HL-60 (cell line): ENCODE measurements around the gene ATG2B.

Experiments
- DNase-seq, 2 experiments: peaks; one replicate each; pipeline ENCODE4 v3.0.0-alpha.2; 2010 to 2020; ENCODE audit warnings: low read depth in 1 of 2, low spot score in 1 of 2
- H3K27ac ChIP-seq: fragments of 250-450 bp; sonication (Bioruptor Pico); replicated peaks from 2 replicates; pipeline ENCODE4 v1.5.1; 2020; ENCODE audit warnings: mild to moderate bottlenecking, moderate library complexity
- H3K27me3 ChIP-seq: fragments of 250-450 bp; sonication (Bioruptor Pico); 2 replicates; pipeline ENCODE4 v1.5.1; 2021; ENCODE audit warnings: mild to moderate bottlenecking, moderate library complexity; ENCODE audit not compliant: insufficient read depth, poor library complexity, severe bottlenecking
- H3K4me3 ChIP-seq: replicated peaks from 2 replicates; pipeline ENCODE4 v1.5.1; 2011; ENCODE audit warnings: mild to moderate bottlenecking, control low read depth, low read length; ENCODE audit not compliant: insufficient read depth
- GABPA ChIP-seq: IDR thresholded peaks from 2 replicates; pipeline ENCODE4 v1.6.1; 2012; ENCODE audit warnings: low read depth
- POLR2AphosphoS5 ChIP-seq: IDR thresholded peaks from 2 replicates; pipeline ENCODE4 v1.6.1; 2012; ENCODE audit warnings: low read depth
- SPI1 ChIP-seq: IDR thresholded peaks from 2 replicates; pipeline ENCODE4 v1.6.1; 2012; ENCODE audit warnings: low read depth, mild to moderate bottlenecking, borderline replicate concordance
- TF ChIP-seq, protein P1 (sequence below): IDR thresholded peaks from 2 replicates; pipeline ENCODE4 v1.6.1; 2012; ENCODE audit warnings: low read depth; ENCODE audit not compliant: insufficient replicate concordance
- TF ChIP-seq, protein P2 (sequence below): IDR thresholded peaks from one replicate; pipeline ENCODE4 v1.5.1; 2011; ENCODE audit warnings: low read length, control low read depth, inconsistent platforms; ENCODE audit not compliant: insufficient read depth

ATG2B gene

DNA sequence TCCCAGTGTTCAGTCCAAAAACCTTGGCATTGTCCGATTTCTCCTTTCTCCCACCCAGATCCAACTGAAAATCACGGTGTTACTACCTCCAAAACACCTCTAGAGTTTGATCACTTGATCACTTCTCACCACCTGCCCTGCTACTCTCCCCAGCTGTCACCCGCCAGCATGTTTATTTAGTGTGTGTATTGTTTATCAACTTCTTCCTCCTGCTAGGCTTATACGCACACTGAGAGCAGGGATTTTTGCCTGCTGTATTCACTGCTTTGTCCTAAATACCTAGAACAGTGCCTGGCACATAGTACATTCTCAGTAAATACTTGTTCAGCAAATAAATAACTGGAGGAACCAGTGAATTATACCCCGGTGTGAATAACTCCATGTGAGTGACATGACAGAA is 102.1 kb downstream of the ATG2B start:
- Histone ChIP-seq H3K27ac (no peak overlapping the region), H3K4me3 (no peak overlapping the region), H3K27me3 (peaks cover 5% of the 10 kb centered on the region)
- TF ChIP-seq, protein P1, sequence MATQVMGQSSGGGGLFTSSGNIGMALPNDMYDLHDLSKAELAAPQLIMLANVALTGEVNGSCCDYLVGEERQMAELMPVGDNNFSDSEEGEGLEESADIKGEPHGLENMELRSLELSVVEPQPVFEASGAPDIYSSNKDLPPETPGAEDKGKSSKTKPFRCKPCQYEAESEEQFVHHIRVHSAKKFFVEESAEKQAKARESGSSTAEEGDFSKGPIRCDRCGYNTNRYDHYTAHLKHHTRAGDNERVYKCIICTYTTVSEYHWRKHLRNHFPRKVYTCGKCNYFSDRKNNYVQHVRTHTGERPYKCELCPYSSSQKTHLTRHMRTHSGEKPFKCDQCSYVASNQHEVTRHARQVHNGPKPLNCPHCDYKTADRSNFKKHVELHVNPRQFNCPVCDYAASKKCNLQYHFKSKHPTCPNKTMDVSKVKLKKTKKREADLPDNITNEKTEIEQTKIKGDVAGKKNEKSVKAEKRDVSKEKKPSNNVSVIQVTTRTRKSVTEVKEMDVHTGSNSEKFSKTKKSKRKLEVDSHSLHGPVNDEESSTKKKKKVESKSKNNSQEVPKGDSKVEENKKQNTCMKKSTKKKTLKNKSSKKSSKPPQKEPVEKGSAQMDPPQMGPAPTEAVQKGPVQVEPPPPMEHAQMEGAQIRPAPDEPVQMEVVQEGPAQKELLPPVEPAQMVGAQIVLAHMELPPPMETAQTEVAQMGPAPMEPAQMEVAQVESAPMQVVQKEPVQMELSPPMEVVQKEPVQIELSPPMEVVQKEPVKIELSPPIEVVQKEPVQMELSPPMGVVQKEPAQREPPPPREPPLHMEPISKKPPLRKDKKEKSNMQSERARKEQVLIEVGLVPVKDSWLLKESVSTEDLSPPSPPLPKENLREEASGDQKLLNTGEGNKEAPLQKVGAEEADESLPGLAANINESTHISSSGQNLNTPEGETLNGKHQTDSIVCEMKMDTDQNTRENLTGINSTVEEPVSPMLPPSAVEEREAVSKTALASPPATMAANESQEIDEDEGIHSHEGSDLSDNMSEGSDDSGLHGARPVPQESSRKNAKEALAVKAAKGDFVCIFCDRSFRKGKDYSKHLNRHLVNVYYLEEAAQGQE: no peak
- TF ChIP-seq SPI1: no peak
- no peak for TF ChIP-seq POLR2AphosphoS5
- TF ChIP-seq, protein P2, sequence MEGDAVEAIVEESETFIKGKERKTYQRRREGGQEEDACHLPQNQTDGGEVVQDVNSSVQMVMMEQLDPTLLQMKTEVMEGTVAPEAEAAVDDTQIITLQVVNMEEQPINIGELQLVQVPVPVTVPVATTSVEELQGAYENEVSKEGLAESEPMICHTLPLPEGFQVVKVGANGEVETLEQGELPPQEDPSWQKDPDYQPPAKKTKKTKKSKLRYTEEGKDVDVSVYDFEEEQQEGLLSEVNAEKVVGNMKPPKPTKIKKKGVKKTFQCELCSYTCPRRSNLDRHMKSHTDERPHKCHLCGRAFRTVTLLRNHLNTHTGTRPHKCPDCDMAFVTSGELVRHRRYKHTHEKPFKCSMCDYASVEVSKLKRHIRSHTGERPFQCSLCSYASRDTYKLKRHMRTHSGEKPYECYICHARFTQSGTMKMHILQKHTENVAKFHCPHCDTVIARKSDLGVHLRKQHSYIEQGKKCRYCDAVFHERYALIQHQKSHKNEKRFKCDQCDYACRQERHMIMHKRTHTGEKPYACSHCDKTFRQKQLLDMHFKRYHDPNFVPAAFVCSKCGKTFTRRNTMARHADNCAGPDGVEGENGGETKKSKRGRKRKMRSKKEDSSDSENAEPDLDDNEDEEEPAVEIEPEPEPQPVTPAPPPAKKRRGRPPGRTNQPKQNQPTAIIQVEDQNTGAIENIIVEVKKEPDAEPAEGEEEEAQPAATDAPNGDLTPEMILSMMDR: no peak
- TF ChIP-seq GABPA: no peak
- DNase-seq: no peak

- TF ChIP-seq GABPA (no peak), POLR2AphosphoS5 (no peak), SPI1 (no peak)
- TF ChIP-seq, protein P1: no peak
- TF ChIP-seq, protein P2: no peak
- Histone ChIP-seq H3K27ac (no peak overlapping the region), H3K27me3 (peaks cover 5% of the 10 kb centered on the region), H3K4me3 (no peak overlapping the region)
- DNase-seq: peak in 1 of 2 experiments; percentile 32
Observed at GRCh38 chr14:96260341-96260821, 102.8 kb downstream of the ATG2B start.

- no peak overlapping the region for H3K27ac ChIP-seq
- TF ChIP-seq SPI1 (no peak), GABPA (no peak), POLR2AphosphoS5 (no peak)
- TF ChIP-seq, protein P2: no peak
- TF ChIP-seq, protein P1: no peak
- peaks cover 5% of the 10 kb centered on the region for H3K27me3 ChIP-seq
- no peak for DNase-seq
- H3K4me3 ChIP-seq: no peak overlapping the region
Observed at GRCh38 chr14:96257900-96258299, 105.2 kb downstream of the ATG2B start.
